GM18498 (cell line): ENCODE measurements around the gene ZC3H4.
A peak's percentile ranks its signal among the peaks of the same experiment; 100 is the strongest.
"Not testable (repeated sequence)": the region's sequence is repeated elsewhere in the genome, so short reads cannot be mapped to it uniquely, and the experiment has no call there.

Experiments used
- ATAC-seq: cut with Tn5 transposase; IDR thresholded peaks from one replicate; pipeline ENCODE4 v1.9.1; 2021; ENCODE audit warnings: mild to moderate bottlenecking, moderate library complexity; ENCODE audit not compliant: unreplicated experiment

The ZC3H4 gene

GRCh38 chr19:47112997-47113849 lies at the start of gene ZC3H4:
Gene ZC3H4, minus strand, starts transcription at chr19:47113776. Its CDS starts 1,192 bp downstream, at chr19:47112584.
- ATAC-seq, result peak; percentile 82

- no peak for ATAC-seq
Observed at GRCh38 chr19:47161876-47162489, 48.4 kb upstream of the ZC3H4 start.

DNA sequence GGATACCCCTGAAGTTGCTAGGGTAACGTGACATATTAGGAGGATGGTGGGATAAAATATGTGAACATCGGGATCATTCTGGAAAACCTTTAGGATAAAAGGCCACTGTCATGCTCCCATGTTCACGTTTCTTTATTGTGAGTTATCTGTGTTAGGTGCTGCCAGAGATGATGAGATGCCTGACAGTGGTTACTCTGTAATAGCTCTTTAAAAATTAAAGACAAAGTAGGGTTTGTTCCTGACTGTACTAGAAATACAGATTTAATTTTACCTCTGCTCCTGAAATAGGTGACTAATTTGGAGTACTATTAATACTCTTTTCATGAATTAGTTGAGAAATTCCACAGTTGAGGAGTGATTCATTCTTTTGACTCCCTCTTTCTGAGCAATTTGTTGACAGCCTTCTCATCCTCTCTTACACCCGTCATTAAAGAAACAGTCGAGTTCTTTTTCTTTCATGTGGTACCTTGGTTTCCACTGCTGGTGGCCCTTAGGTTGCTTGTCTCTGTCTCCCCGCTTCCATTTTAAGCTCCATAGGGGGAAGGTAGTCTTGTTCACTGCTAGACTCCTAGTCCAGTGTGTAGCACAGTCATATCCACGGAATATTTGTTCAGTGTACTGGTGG lies 45.4 kb upstream of the ZC3H4 start:
- no peak for ATAC-seq

- no peak for ATAC-seq
Observed at GRCh38 chr19:47158367-47158791, 44.8 kb upstream of the ZC3H4 start.

DNA sequence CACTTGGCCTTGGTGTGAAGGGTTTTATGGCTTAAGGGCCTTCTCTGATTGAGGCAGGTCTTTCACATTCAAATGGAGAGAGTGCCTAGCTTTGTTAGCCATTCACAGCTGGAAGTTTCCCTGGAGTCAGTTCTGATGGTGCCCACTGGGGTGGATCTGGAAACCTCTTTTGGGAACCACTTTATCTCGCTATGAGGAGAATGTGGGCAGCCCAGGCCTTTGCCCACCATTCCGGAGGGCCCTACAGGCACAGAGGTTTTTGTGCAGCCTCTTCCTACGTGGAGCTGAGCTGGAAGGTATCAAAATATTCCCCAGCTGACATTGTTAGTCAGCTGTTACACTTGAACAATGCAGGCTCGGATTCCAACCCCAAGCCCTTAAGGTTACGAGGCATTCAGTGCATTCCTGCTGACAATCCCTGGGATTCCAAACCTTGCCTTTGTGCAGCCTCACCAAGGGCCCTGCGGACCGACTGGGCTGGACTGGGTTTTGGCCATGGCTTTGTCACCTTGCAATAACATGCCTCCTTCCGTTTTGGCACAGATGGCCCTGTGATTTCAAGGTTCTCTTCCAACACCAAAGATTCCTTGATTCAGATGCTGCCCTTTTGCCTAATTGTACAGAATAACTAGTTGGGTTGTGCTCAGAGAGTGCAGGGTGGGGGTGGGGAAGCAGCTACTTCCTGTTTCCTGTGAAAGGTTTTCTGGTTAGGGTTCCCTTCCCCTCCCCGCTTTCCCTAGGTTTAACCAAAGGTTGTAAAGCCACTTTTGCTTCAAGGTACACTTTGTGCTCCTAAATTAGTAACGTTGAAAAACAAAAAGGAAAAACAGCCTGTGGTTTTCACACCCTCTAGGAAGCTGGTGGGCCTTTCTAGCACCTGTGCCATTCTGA lies 44.1 kb upstream of the ZC3H4 start:
- no peak for ATAC-seq

DNA sequence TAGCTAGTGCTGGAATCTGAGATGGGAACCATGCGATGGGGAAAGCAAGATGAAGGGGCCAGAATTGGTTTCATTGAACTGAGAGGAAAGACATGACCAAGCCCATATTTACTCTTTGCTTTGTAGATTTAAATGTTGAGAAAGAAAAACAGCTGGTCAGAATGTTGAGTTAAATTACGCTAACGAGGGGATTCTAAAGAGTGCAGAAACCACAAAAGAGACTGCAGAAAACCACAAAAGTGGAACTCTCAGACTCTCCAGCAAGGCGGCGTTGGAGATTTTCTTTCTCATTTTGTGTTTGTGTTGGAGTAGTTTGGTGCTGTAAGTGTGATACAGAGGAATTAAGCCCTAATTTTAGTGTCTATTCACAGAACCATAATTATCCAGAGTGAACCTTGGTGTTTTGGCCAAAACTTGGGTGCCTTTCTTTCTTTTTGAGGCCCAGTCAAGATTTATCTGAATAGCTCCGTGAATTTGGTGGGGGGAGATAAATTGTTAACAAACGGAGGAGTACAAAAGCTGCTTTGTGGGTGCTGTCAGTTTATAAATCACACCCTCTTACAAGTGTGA lies 43.4 kb upstream of the ZC3H4 start:
- ATAC-seq, result no peak

- no peak for ATAC-seq
Observed at GRCh38 chr19:47155148-47155547, 41.6 kb upstream of the ZC3H4 start.

DNA sequence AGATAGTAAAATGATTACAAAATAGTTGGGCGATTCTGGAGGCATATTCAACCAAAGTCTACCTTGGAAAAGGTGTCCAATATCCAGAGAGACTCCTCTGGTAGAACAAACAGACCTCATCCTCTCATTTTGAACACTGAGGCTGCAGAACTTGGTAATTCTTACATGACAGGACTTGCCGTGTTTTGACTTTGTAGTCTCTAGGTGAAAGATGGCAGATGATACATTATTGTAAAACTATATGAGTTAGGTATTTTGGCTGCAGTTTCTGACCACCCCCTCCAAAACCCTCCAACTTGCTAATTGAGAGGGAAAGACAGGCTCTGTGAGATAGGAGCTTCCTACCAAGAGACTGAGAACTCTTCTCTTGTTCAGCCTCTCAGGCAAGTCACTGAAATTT lies 39.7 kb upstream of the ZC3H4 start:
- ATAC-seq, result no peak

GRCh38 chr19:47152632-47153031 lies 39.1 kb upstream of the ZC3H4 start:
- ATAC-seq, result no peak

DNA sequence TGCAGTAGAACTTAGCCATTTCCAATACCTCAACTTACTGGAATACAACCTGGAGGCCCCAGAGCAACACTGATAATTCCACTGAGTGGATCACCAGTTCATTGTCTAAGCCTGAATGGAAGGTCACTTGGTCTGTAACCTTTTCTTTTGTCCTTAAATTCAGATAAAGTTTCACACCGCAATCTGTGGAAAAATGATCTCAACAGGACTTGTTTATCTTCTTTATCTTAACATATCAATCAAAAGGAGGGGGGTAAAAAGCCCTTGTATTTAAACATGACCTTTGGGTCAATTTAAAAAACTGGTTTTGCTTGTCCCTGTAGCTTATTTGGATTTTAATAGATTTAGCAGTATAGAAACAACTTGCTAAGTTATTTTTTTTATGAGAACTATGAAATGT lies 38.6 kb upstream of the ZC3H4 start:
- ATAC-seq, result no peak

DNA sequence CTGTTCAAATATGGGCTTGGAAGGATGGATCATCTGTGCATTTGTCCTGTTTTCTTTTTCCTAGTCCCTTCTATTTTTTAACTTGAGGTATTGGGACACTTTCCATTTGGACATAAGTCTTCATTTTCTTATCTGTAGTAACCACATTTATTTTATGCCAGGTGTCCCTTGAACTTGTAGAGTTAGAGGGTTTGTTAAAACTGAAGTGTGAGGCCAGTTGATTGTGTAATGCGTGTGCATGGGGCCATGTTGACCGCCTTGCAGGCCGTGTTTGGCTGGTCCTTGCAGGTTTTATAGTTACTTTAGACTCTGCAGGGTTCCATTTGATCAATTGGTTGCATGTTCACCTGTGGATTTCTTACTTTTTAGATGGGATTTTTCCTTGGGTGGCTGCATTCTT lies 38.1 kb upstream of the ZC3H4 start:
- ATAC-seq, result no peak

GRCh38 chr19:47146920-47147319 lies 33.3 kb upstream of the ZC3H4 start:
- no peak for ATAC-seq

DNA sequence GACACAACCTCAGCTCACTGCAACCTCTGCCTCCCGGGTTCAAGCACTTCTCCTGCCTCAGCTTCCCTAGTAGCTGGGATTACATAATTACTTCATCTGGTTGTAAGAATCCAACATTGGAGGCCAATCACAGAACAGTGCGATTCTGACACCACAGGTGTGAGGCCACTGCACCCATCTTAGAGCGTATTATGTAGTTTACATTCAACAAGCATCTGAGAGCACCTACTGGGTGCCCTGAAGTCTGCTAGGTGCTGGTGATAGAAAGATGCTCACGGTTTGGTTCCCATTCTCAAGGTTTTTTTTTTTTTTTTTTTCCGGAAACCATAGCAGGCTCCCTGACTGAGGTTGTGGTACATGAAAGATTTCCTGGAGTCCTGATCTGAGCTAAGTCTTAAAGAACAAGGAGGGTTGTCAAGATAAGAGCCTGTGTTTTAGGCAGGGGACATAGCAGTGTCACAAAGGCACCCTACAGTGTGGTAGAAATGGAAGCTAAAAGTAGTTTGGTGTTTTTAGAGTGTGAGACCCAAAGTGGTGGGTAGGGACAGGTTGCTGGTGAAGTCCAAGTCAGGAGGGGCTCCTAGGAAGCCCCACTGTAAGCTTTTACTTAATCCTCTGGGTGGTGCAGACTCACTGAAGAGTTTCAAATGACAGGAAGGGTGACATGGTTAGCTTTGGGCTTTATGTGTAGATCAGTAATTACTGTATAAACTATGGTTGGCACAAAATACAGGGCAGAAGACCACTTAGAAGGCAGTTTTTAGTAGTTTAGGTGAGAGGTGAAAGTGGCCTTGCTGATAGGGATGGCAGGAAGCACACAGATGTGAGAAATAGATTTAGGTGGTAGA lies 32.3 kb upstream of the ZC3H4 start:
- ATAC-seq, result no peak

DNA sequence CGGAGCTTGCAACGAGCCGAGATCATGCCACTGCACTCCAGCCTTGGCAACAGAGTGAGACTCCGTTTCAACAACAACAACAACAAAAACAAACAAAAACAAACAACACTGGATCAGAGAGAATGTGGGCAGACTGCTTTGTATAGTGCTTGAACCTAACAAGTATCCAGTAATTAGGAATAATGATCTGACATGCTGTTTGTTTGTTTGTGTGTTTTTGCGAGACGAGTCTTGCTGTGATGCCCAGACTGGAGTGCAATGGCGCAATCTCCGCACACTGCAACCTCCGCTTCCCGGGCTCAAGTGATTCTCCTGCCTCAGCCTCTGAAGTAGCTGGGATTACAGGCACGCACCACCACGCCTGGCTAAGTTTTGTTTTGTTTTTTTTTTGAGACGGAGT lies 31.1 kb upstream of the ZC3H4 start:
- ATAC-seq, result no peak

DNA sequence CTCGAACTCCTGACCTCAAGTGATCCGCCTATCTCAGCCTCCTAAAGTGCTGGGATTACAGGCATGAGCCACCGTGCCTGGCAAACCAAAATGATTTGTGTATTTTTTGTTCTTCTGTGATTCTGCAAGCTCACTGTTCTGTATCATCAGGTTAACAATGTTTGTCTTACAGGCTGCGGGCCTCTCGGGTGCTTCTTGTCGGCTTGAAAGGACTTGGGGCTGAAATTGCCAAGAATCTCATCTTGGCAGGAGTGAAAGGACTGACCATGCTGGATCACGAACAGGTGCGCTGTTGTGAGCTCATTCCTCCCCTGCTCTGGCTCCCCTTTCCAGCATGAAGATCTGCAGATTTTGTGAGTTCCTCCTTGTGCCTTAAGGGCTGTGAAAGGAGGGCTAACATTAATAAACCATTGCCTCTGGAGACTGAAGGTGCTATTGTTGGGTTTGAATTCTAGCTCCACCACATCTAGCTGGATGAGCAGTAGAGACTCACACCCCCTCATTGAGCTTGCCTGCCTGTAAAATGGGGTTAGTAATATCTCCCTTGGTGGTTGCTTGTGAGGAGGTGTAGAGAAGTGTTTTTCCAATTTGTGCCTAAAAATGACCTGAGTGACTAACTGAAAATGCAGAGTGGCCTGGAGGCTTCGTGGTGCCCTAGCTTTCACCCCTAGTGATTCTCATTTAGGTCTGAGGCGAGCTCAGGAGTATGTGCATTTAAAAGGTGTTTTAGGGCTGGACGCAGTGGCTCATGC lies 29.9 kb upstream of the ZC3H4 start:
- no peak for ATAC-seq

- ATAC-seq, result no peak
Observed at GRCh38 chr19:47142779-47143178, 29.2 kb upstream of the ZC3H4 start.

- no peak for ATAC-seq
Observed at GRCh38 chr19:47141695-47142094, 28.1 kb upstream of the ZC3H4 start.

DNA sequence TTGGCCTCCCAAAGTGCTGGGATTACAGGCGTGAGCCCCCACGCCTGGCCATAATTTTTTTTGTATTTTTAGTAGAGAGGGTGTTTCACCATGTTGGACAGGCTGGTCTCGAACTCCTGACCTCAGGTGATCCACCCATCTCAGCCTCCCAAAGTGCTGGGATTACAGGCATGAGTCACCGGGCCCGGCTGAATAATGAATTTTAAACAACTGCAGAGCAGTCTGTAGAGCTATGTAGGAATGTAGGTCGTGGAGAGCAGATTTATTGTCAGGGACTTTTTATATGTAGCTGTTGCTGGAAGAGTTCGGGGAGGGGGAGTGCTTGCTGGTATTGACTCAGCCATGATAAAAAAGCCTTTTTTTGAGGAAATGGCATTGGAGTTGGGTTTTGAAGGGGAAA lies 27.7 kb upstream of the ZC3H4 start:
- not testable (repeated sequence) for ATAC-seq

- no peak for ATAC-seq
Observed at GRCh38 chr19:47135156-47135555, 21.6 kb upstream of the ZC3H4 start.
